IPS-15b (cell line): ENCODE results near the gene ESCO1.

Experiments used
- H3K27me3 ChIP-seq: one replicate; pipeline ENCODE4 v1.6.1; 2013; ENCODE audit warnings: low read length; ENCODE audit not compliant: control insufficient read depth, insufficient read depth
- H3K36me3 ChIP-seq: one replicate; pipeline ENCODE4 v1.6.1; 2013; ENCODE audit warnings: low read length; ENCODE audit not compliant: control insufficient read depth, insufficient read depth
- H3K4me1 ChIP-seq: one replicate; pipeline ENCODE4 v1.6.1; 2013; ENCODE audit warnings: mild to moderate bottlenecking, low read length; ENCODE audit not compliant: control insufficient read depth, insufficient read depth
- H3K4me3 ChIP-seq: one replicate; pipeline ENCODE4 v1.5.1; 2013; ENCODE audit warnings: low read depth, low read length
- H3K9ac ChIP-seq: one replicate; pipeline ENCODE4 v1.6.1; 2013; ENCODE audit warnings: low read depth, mild to moderate bottlenecking, low read length
- H3K9me3 ChIP-seq: one replicate; pipeline ENCODE4 v1.6.1; 2013; ENCODE audit warnings: mild to moderate bottlenecking, low read length; ENCODE audit not compliant: control insufficient read depth, insufficient read depth

Gene ESCO1

GRCh38 chr18:21509062-21509461 is 91.4 kb downstream of the ESCO1 start:
- Histone ChIP-seq H3K36me3 (no peaks in the 10 kb centered on the region), H3K4me1 (no peaks in the 10 kb centered on the region), H3K9me3 (no peaks in the 10 kb centered on the region), H3K9ac (no peak overlapping the region), H3K27me3 (no peaks in the 10 kb centered on the region), H3K4me3 (no peak overlapping the region)

- Histone ChIP-seq H3K4me1 (no peaks in the 10 kb centered on the region), H3K36me3 (no peaks in the 10 kb centered on the region), H3K27me3 (no peaks in the 10 kb centered on the region), H3K9me3 (no peaks in the 10 kb centered on the region), H3K4me3 (no peak overlapping the region), H3K9ac (no peak overlapping the region)
Observed at GRCh38 chr18:21507913-21508701, 92.4 kb downstream of the ESCO1 start.

- H3K9ac ChIP-seq = no peak overlapping the region
- no peak overlapping the region for H3K4me3 ChIP-seq
- no peaks in the 10 kb centered on the region for H3K4me1 ChIP-seq
- no peaks in the 10 kb centered on the region for H3K9me3 ChIP-seq
- no peaks in the 10 kb centered on the region for H3K36me3 ChIP-seq
- no peaks in the 10 kb centered on the region for H3K27me3 ChIP-seq
Observed at GRCh38 chr18:21502661-21503060, 97.8 kb downstream of the ESCO1 start.

GRCh38 chr18:21499997-21500396 is 100.5 kb downstream of the ESCO1 start:
- no peaks in the 10 kb centered on the region for H3K36me3 ChIP-seq

GRCh38 chr18:21496277-21496835 is 104.1 kb downstream of the ESCO1 start:
- H3K36me3 ChIP-seq = no peaks in the 10 kb centered on the region
- H3K9me3 ChIP-seq = no peaks in the 10 kb centered on the region
- no peaks in the 10 kb centered on the region for H3K27me3 ChIP-seq
- no peak overlapping the region for H3K4me3 ChIP-seq
- H3K4me1 ChIP-seq = no peaks in the 10 kb centered on the region
- no peak overlapping the region for H3K9ac ChIP-seq

More at GRCh38 chr18:21499997-21500396, 100.5 kb downstream of the ESCO1 start:
- Histone ChIP-seq H3K4me1 (no peaks in the 10 kb centered on the region), H3K27me3 (no peaks in the 10 kb centered on the region), H3K4me3 (no peak overlapping the region), H3K9me3 (no peaks in the 10 kb centered on the region), H3K9ac (no peak overlapping the region)

GRCh38 chr18:21490748-21491147 is 109.8 kb downstream of the ESCO1 start:
- Histone ChIP-seq H3K36me3 (no peaks in the 10 kb centered on the region), H3K27me3 (no peaks in the 10 kb centered on the region), H3K9ac (no peak overlapping the region), H3K9me3 (no peaks in the 10 kb centered on the region), H3K4me3 (no peak overlapping the region), H3K4me1 (no peaks in the 10 kb centered on the region)

- Histone ChIP-seq H3K36me3 (no peaks in the 10 kb centered on the region), H3K9ac (no peak overlapping the region), H3K4me1 (no peaks in the 10 kb centered on the region), H3K4me3 (no peak overlapping the region), H3K27me3 (no peaks in the 10 kb centered on the region), H3K9me3 (no peaks in the 10 kb centered on the region)
Observed at GRCh38 chr18:21489919-21490495, 110.5 kb downstream of the ESCO1 start.

GRCh38 chr18:21489119-21489750 is 111.3 kb downstream of the ESCO1 start:
- H3K9ac ChIP-seq = no peak overlapping the region
- peaks cover 4% of the 10 kb centered on the region for H3K4me1 ChIP-seq
- H3K36me3 ChIP-seq = no peaks in the 10 kb centered on the region
- no peaks in the 10 kb centered on the region for H3K9me3 ChIP-seq
- no peaks in the 10 kb centered on the region for H3K27me3 ChIP-seq
- H3K4me3 ChIP-seq = no peak overlapping the region

- Histone ChIP-seq H3K36me3 (no peaks in the 10 kb centered on the region), H3K9me3 (no peaks in the 10 kb centered on the region), H3K4me3 (no peak overlapping the region)
Observed at GRCh38 chr18:21486905-21487437, 113.5 kb downstream of the ESCO1 start.

GRCh38 chr18:21484851-21485636 is 115.5 kb downstream of the ESCO1 start:
- Histone ChIP-seq H3K27me3 (no peaks in the 10 kb centered on the region), H3K9ac (no peak overlapping the region), H3K4me3 (no peak overlapping the region), H3K9me3 (no peaks in the 10 kb centered on the region), H3K36me3 (no peaks in the 10 kb centered on the region), H3K4me1 (peaks cover 4% of the 10 kb centered on the region)

More at GRCh38 chr18:21486905-21487437, 113.5 kb downstream of the ESCO1 start:
- Histone ChIP-seq H3K4me1 (peaks cover 4% of the 10 kb centered on the region), H3K9ac (no peak overlapping the region), H3K27me3 (no peaks in the 10 kb centered on the region)

- H3K9ac ChIP-seq = no peak overlapping the region
- H3K4me1 ChIP-seq = peaks cover 4% of the 10 kb centered on the region
- no peaks in the 10 kb centered on the region for H3K27me3 ChIP-seq
- H3K9me3 ChIP-seq = no peaks in the 10 kb centered on the region
- H3K36me3 ChIP-seq = no peaks in the 10 kb centered on the region
- no peak overlapping the region for H3K4me3 ChIP-seq
Observed at GRCh38 chr18:21483051-21483450, 117.5 kb downstream of the ESCO1 start.
